H1 (cell line): Measurements from ENCODE around the gene CC2D1B. TPM values are rescaled to one million over a fixed set of nuclear protein-coding genes. Genes with fewer than 3 reads are reported as not detected.

ENCODE experiments used
- CTCF ChIA-PET: fragments of 300-600 bp; sonication (Branson Sonifier 250); formaldehyde crosslinking; loops from one replicate; lab custom pipeline; 2021; ENCODE audit not compliant: partially characterized antibody; lab: Charles Lee
- POLR2A ChIA-PET: fragments of 300-600 bp; sonication (Branson Sonifier 250); formaldehyde crosslinking; loops from one replicate; lab custom pipeline; 2021; ENCODE audit warnings: inconsistent platforms; ENCODE audit not compliant: partially characterized antibody; lab: Charles Lee
- DNase-seq, 2 experiments: peaks; one replicate each; pipeline versions ENCODE4 v3.0.0 to v3.0.0-alpha.2; 2010 to 2022; ENCODE audit warnings: low spot score in 2 of 2, low read depth in 1 of 2, mixed read lengths in 1 of 2
- FAIRE-seq: peaks from 2 replicates; lab custom pipeline; 2011; peaks lifted over from hg19 to GRCh38; lab: Jason Lieb, UNC
- H2AFZ ChIP-seq: 2 replicates; pipeline ENCODE4 v1.8.1; 2012; ENCODE audit warnings: low read length, inconsistent platforms
- H2AK5ac ChIP-seq: 2 replicates; pipeline ENCODE4 v1.6.1; 2013; ENCODE audit warnings: low read depth, low read length
- H2BK120ac ChIP-seq: replicated peaks from 2 replicates; pipeline ENCODE3; 2013; ENCODE audit warnings: low read depth, low read length, inconsistent platforms
- H2BK12ac ChIP-seq: 2 replicates; pipeline ENCODE4 v1.6.1; 2013; ENCODE audit warnings: low read depth, low read length
- H2BK15ac ChIP-seq: 2 replicates; pipeline ENCODE4 v1.6.1; 2013; ENCODE audit warnings: low read length
- H2BK20ac ChIP-seq: 2 replicates; pipeline ENCODE4 v1.6.1; 2013; ENCODE audit warnings: low read length
- H2BK5ac ChIP-seq: 2 replicates; pipeline ENCODE4 v1.6.1; 2013; ENCODE audit warnings: low read depth, low read length
- H3K14ac ChIP-seq: 2 replicates; pipeline ENCODE4 v1.6.1; 2013; ENCODE audit warnings: inconsistent platforms; ENCODE audit not compliant: insufficient read length
- H3K18ac ChIP-seq: 2 replicates; pipeline ENCODE4 v1.6.1; 2013; ENCODE audit warnings: low read length; ENCODE audit errors: extremely low read depth
- H3K23ac ChIP-seq: 2 replicates; pipeline ENCODE4 v1.6.1; 2013; ENCODE audit warnings: inconsistent platforms; ENCODE audit not compliant: insufficient read length
- H3K23me2 ChIP-seq: 2 replicates; pipeline ENCODE4 v1.6.1; 2013; ENCODE audit warnings: low read depth, low read length
- H3K27ac ChIP-seq: 2 replicates; pipeline ENCODE4 v1.6.1; 2011; ENCODE audit warnings: low read depth, low read length, inconsistent platforms
- H3K27me3 ChIP-seq, 4 experiments: replicated peaks in 1 of 4; 1 replicate in 1 of 4; 2 replicates in 3 of 4; pipeline versions ENCODE4 v1.6.1 to v1.8.1; 2011 to 2013; ENCODE audit warnings: low read length in 3 of 4, mild to moderate bottlenecking in 3 of 4, inconsistent platforms in 2 of 4, mixed read lengths in 2 of 4, moderate library complexity in 1 of 4; ENCODE audit not compliant: control insufficient read depth in 3 of 4, insufficient read depth in 3 of 4; ENCODE audit errors: extremely low read depth in 1 of 4
- H3K36me3 ChIP-seq, 4 experiments: 2 replicates each; pipeline versions ENCODE4 v1.6.1 to v1.8.1; 2011 to 2013; ENCODE audit warnings: mild to moderate bottlenecking in 4 of 4, low read length in 3 of 4, moderate library complexity in 2 of 4, control low read depth in 1 of 4, inconsistent platforms in 1 of 4; ENCODE audit not compliant: insufficient read depth in 4 of 4, control insufficient read depth in 2 of 4
- H3K4ac ChIP-seq: replicated peaks from 2 replicates; pipeline ENCODE3; 2013; ENCODE audit warnings: low read length, low read depth, mixed read lengths, inconsistent platforms; ENCODE audit not compliant: insufficient read length
- H3K4me1 ChIP-seq, 4 experiments: replicated peaks in 1 of 4; 1 replicate in 1 of 4; 2 replicates in 3 of 4; pipeline versions ENCODE4 v1.6.1 to v1.8.1; 2011 to 2013; ENCODE audit warnings: low read length in 3 of 4, inconsistent platforms in 2 of 4, mixed read lengths in 1 of 4; ENCODE audit not compliant: insufficient read depth in 4 of 4, control insufficient read depth in 3 of 4
- H3K4me2 ChIP-seq, 2 experiments: 2 replicates each; pipeline versions ENCODE4 v1.6.1 to v1.8.1; 2011 to 2013; ENCODE audit warnings: low read depth in 2 of 2, low read length in 2 of 2, control low read depth in 1 of 2, inconsistent platforms in 1 of 2, mild to moderate bottlenecking in 1 of 2; ENCODE audit not compliant: insufficient read depth in 1 of 2
- H3K4me3 ChIP-seq, 4 experiments: fragments of 200-600, 300-600 bp in 1 of 4; sonication (generic), shearing (Covaris generic), sonication (Bioruptor Twin) in 1 of 4; 2 replicates each; pipeline versions ENCODE4 v1.5.1 to v1.8.1; 2011 to 2016; ENCODE audit warnings: low read length in 4 of 4, low read depth in 3 of 4, control low read depth in 2 of 4, inconsistent platforms in 2 of 4, mild to moderate bottlenecking in 2 of 4, mixed read lengths in 1 of 4, moderate library complexity in 1 of 4; ENCODE audit not compliant: insufficient read depth in 2 of 4; ENCODE audit errors: extremely low read depth in 1 of 4
- H3K56ac ChIP-seq: replicated peaks from 2 replicates; pipeline ENCODE3; 2013; ENCODE audit warnings: low read depth, mild to moderate bottlenecking, mixed read lengths, low read length, inconsistent platforms; ENCODE audit not compliant: insufficient read length
- H3K79me1 ChIP-seq: 2 replicates; pipeline ENCODE4 v1.6.1; 2013; ENCODE audit warnings: low read depth, low read length, control low read depth
- H3K79me2 ChIP-seq, 2 experiments: 2 replicates each; pipeline versions ENCODE4 v1.6.1 to v1.8.1; 2012 to 2013; ENCODE audit warnings: low read length in 2 of 2, mild to moderate bottlenecking in 2 of 2, inconsistent platforms in 1 of 2; ENCODE audit not compliant: insufficient read depth in 2 of 2, control insufficient read depth in 1 of 2
- H3K9ac ChIP-seq, 4 experiments: replicated peaks in 1 of 4; 1 replicate in 1 of 4; 2 replicates in 3 of 4; pipeline versions ENCODE4 v1.6.1 to v1.8.1; 2011 to 2013; ENCODE audit warnings: low read depth in 3 of 4, low read length in 3 of 4, control low read depth in 2 of 4, mild to moderate bottlenecking in 2 of 4, moderate library complexity in 2 of 4, inconsistent platforms in 1 of 4; ENCODE audit errors: extremely low read depth in 1 of 4
- H3K9me3 ChIP-seq, 2 experiments: 2 replicates each; pipeline versions ENCODE4 v1.6.1 to v1.8.1; 2012 to 2013; ENCODE audit warnings: mild to moderate bottlenecking in 2 of 2, moderate library complexity in 2 of 2, control low read depth in 1 of 2, inconsistent platforms in 1 of 2, low read depth in 1 of 2, low read length in 1 of 2, mixed read lengths in 1 of 2; ENCODE audit not compliant: insufficient read depth in 2 of 2
- H4K20me1 ChIP-seq, 2 experiments: replicated peaks in 1 of 2; 2 replicates each; pipeline versions ENCODE3 to v1.8.1; 2011 to 2013; ENCODE audit warnings: inconsistent platforms in 2 of 2, low read length in 2 of 2, mild to moderate bottlenecking in 1 of 2; ENCODE audit not compliant: insufficient read depth in 2 of 2, control insufficient read depth in 1 of 2
- H4K5ac ChIP-seq: 2 replicates; pipeline ENCODE4 v1.6.1; 2013; ENCODE audit warnings: low read length, low read depth, mixed read lengths, inconsistent platforms; ENCODE audit not compliant: insufficient read length
- H4K8ac ChIP-seq: 2 replicates; pipeline ENCODE4 v1.8.0; 2013; ENCODE audit warnings: mild to moderate bottlenecking, moderate library complexity, low read length, inconsistent platforms; ENCODE audit not compliant: insufficient read depth; ENCODE audit errors: extremely low read depth
- H4K91ac ChIP-seq: replicated peaks from 2 replicates; pipeline ENCODE3; 2013; ENCODE audit warnings: low read length, mixed read lengths, inconsistent platforms; ENCODE audit not compliant: insufficient read length
- FOSL1 ChIP-seq: IDR thresholded peaks from 2 replicates; pipeline ENCODE4 v1.6.1; 2011; ENCODE audit warnings: mild to moderate bottlenecking, low read depth, low read length, moderate library complexity; ENCODE audit not compliant: insufficient read depth
- GABPA ChIP-seq: IDR thresholded peaks from 2 replicates; pipeline ENCODE4 v1.6.1; 2011; ENCODE audit warnings: mild to moderate bottlenecking, low read length, moderate library complexity, borderline replicate concordance; ENCODE audit not compliant: insufficient read depth
- KDM5A ChIP-seq: fragments of 200-600 bp; IDR thresholded peaks from 2 replicates; pipeline ENCODE4 v1.7.1; 2012; ENCODE audit warnings: mild to moderate bottlenecking, low read length, inconsistent platforms, mixed read lengths
- NRF1 ChIP-seq: IDR thresholded peaks from 2 replicates; pipeline ENCODE4 v1.6.1; 2011; ENCODE audit warnings: mild to moderate bottlenecking, low read depth, low read length, improper control_type of control experiment
- POLR2A ChIP-seq, 2 experiments: IDR thresholded peaks; 1 replicate in 1 of 2; 2 replicates in 1 of 2; pipeline ENCODE4 v1.6.1; 2011; ENCODE audit warnings: low read depth in 2 of 2, low read length in 2 of 2, mild to moderate bottlenecking in 2 of 2; ENCODE audit errors: control extremely low read depth in 1 of 2
- SP1 ChIP-seq: IDR thresholded peaks from 2 replicates; pipeline ENCODE4 v1.6.1; 2011; ENCODE audit warnings: low read depth, low read length
- WGBS, 2 experiments: shearing (Covaris generic) in 1 of 2; methylation state at CpG; one replicate each; pipeline versions ENCODE4 v1.1.6 to v1.1.7; 2013 to 2015; ENCODE audit warnings: low lambda C conversion rate in 2 of 2, mixed read lengths in 2 of 2, inconsistent platforms in 1 of 2, low coverage in 1 of 2, missing lambda C conversion rate in 1 of 2; ENCODE audit not compliant: insufficient replicate concordance in 2 of 2, insufficient coverage in 1 of 2, insufficient read length in 1 of 2; ENCODE audit errors: extremely low coverage in 1 of 2, missing lambda C conversion rate in 1 of 2; 5-methylcytosine and 5-hydroxymethylcytosine counted together
- polyA plus RNA-seq, 7 experiments: library from polyadenylated mRNA; depleted of rRNA in 3 of 7; stranded (reverse) in 5 of 7; unstranded in 2 of 7; fragments of >200 nt in 5 of 7; fragments of 200-250 nt in 2 of 7; gene quantifications; 1 replicate in 5 of 7; 2 replicates in 1 of 7; 4 replicates in 1 of 7; pipeline versions ENCODE4 v1.2.1 to v1.2.3, GENCODE V29; 2011 to 2013; ENCODE audit warnings: missing spikeins in 2 of 7, mixed read lengths in 2 of 7
- total RNA-seq: library from RNA; stranded (reverse); fragmentation: NEBNext Ultra II Directional; extraction: Animal tissue kit (Norgen Biotek cat#: 25700); gene quantifications from 2 replicates; pipeline ENCODE4 v1.2.1, GENCODE V29; 2021

CC2D1B gene
- total and polyA plus RNA-seq, 2 of the 8 experiments (the other 6 are each of a cell fraction or from before 2014, with no cell fraction given): 7.4 to 13.1 TPM

DNA sequence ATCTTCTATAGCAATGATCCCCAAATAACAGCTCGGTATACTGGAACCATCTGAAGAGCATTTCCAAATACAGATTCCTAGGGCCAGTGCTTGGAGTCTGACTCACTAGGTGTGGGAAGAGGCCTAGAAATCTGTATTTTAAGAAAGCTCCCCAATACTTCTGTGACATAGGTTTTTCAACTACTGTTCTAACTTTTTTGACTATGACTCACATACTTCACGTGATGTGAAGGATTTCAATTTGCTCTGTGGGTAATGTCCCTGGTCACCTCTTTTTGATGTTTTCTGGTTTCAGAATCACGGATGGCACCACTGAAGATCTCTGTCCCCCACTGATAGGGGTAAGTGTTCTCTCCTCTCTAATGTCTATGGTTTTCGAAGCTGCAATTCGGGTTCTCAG lies 27.2 kb upstream of the CC2D1B start:
- peaks cover 3% of the 10 kb centered on the region; the same call in 1 of the 2 replicates for H3K79me1 ChIP-seq
- H3K18ac ChIP-seq: no peak overlapping the region
- no peaks in the 10 kb centered on the region for H3K4me1 ChIP-seq
- H3K9ac ChIP-seq: no peak overlapping the region
- 95% methylated on average over 5 of the region's 5 CpGs; no CpG with 5 or more reads in 1 of the 2 experiments for WGBS, 2 experiments
- H4K8ac ChIP-seq: no peak overlapping the region
- H4K5ac ChIP-seq: no peak overlapping the region
- H4K91ac ChIP-seq: no peak overlapping the region
- FAIRE-seq (no peak), DNase-seq (no peak)
- H2AFZ ChIP-seq: no peak overlapping the region
- H3K23ac ChIP-seq: no peak overlapping the region
- no peaks in the 10 kb centered on the region; a peak in 1 of 7 replicates for H3K27me3 ChIP-seq
- peaks cover 1 to 7% of the 10 kb centered on the region in 2 experiments for H4K20me1 ChIP-seq
- no peaks in the 10 kb centered on the region for H3K9me3 ChIP-seq
- no peak overlapping the region for H3K4me2 ChIP-seq
- no peaks in the 10 kb centered on the region for H3K23me2 ChIP-seq
- H2BK12ac ChIP-seq: no peak overlapping the region
- H2BK20ac ChIP-seq: no peak overlapping the region
- peaks cover 42 to 77% (median 66%) of the 10 kb centered on the region in 4 experiments for H3K36me3 ChIP-seq
- no peak overlapping the region for H2AK5ac ChIP-seq
- no peak overlapping the region for H3K14ac ChIP-seq
- H2BK120ac ChIP-seq: no peak overlapping the region
- CTCF ChIA-PET: interaction anchor here (1.5 kb wide), 1 partner anchor 11 kb away, joined by 3 read pairs; the partner anchor contains the start of genes ORC1 and PRPF38A
- H2BK15ac ChIP-seq: no peak overlapping the region
- no peak overlapping the region for H3K4me3 ChIP-seq
- no peak overlapping the region for H3K4ac ChIP-seq
- H3K79me2 ChIP-seq: peaks cover 0 to 10% of the 10 kb centered on the region in 2 experiments; a peak in 2 of 4 replicates
- no peak overlapping the region for H3K56ac ChIP-seq
- no peak overlapping the region for H2BK5ac ChIP-seq
- POLR2A ChIA-PET: interaction anchor here (1.2 to 3.0 kb wide), 3 partner anchors 9 to 12 kb away, joined by 3 to 24 read pairs (median 3); partner anchors contain the start of genes ORC1 and PRPF38A
- no peak overlapping the region for H3K27ac ChIP-seq
- TF ChIP-seq NRF1 (no peak), FOSL1 (no peak), KDM5A (no peak), GABPA (no peak), SP1 (no peak), POLR2A (IDR thresholded peaks at IDR 0.05; ENCODE audit: control extremely low read depth in 1 of 2, low read depth in 2 of 2, low read length in 2 of 2) (no peak)
- TF ChIP-seq, all 59 proteins: peak for 0
